Liver (tissue), 3 donors: Measurements from ENCODE around the gene CDK17.

Source experiments
- CTCF ChIP-seq: fragments of 150-350 bp; IDR thresholded peaks from 2 replicates; pipeline ENCODE4 v1.5.1; 2017; ENCODE audit warnings: improper control_type of control experiment, low read depth, low read length; ENCODE audit not compliant: missing input control
- EGR1 ChIP-seq, 2 donors: IDR thresholded peaks; 2 replicates each; pipeline ENCODE4 v1.6.1; 2016 to 2018; ENCODE audit warnings: antibody characterized with exemption in 2 of 2, low read depth in 2 of 2
- GABPA ChIP-seq, 2 donors: IDR thresholded peaks in 1 of 2; conservative IDR thresholded peaks in 1 of 2; 2 replicates each; pipeline ENCODE4 v1.6.1; 2016; ENCODE audit warnings: antibody characterized with exemption in 2 of 2, mild to moderate bottlenecking in 1 of 2, moderate library complexity in 1 of 2
- RAD21 ChIP-seq, 2 donors: IDR thresholded peaks; 2 replicates each; pipeline ENCODE4 v1.6.1; 2016; ENCODE audit warnings: antibody characterized with exemption in 2 of 2, mild to moderate bottlenecking in 2 of 2
- REST ChIP-seq: IDR thresholded peaks from 2 replicates; pipeline ENCODE4 v1.6.1; 2016; ENCODE audit warnings: antibody characterized with exemption, mild to moderate bottlenecking
- RXRA ChIP-seq, 2 donors: IDR thresholded peaks; 2 replicates each; pipeline ENCODE4 v1.6.1; 2017 to 2018; ENCODE audit warnings: antibody characterized with exemption in 2 of 2, mild to moderate bottlenecking in 1 of 2
- SP1 ChIP-seq: IDR thresholded peaks from 2 replicates; pipeline ENCODE4 v1.6.1; 2018; ENCODE audit warnings: antibody characterized with exemption, mild to moderate bottlenecking
- YY1 ChIP-seq: IDR thresholded peaks from 2 replicates; pipeline ENCODE4 v1.6.1; 2016; ENCODE audit warnings: antibody characterized with exemption, mild to moderate bottlenecking
- TF ChIP-seq, protein P1 (sequence below): IDR thresholded peaks from 2 replicates; pipeline ENCODE4 v1.6.1; 2016; ENCODE audit warnings: antibody characterized with exemption
- TF ChIP-seq, protein P2 (sequence below): IDR thresholded peaks from 2 replicates; pipeline ENCODE4 v1.6.1; 2016; ENCODE audit warnings: antibody characterized with exemption
- donor health status: healthy.
- donor health status: healthy.

GRCh38 chr12:96233939-96234461 lies 166.2 kb downstream of the CDK17 start:
- TF ChIP-seq CTCF (no peak), YY1 (peak; percentile 25), RAD21 (IDR thresholded peaks at IDR 0.05) (peak; percentile 28 to 46), REST (no peak), RXRA (IDR thresholded peaks at IDR 0.05) (peak in 1 of 2 donors; percentile 56), EGR1 (IDR thresholded peaks at IDR 0.05; ENCODE audit: low read depth in 2 of 2) (no peak), GABPA (IDR thresholded peaks at IDR 0.05 in 1 of 2, conservative IDR thresholded peaks at IDR 0.05 in 1 of 2) (no peak), SP1 (peak; percentile 6)
- TF ChIP-seq, protein P1, sequence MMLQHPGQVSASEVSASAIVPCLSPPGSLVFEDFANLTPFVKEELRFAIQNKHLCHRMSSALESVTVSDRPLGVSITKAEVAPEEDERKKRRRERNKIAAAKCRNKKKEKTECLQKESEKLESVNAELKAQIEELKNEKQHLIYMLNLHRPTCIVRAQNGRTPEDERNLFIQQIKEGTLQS = no peak
- TF ChIP-seq, protein P2, sequence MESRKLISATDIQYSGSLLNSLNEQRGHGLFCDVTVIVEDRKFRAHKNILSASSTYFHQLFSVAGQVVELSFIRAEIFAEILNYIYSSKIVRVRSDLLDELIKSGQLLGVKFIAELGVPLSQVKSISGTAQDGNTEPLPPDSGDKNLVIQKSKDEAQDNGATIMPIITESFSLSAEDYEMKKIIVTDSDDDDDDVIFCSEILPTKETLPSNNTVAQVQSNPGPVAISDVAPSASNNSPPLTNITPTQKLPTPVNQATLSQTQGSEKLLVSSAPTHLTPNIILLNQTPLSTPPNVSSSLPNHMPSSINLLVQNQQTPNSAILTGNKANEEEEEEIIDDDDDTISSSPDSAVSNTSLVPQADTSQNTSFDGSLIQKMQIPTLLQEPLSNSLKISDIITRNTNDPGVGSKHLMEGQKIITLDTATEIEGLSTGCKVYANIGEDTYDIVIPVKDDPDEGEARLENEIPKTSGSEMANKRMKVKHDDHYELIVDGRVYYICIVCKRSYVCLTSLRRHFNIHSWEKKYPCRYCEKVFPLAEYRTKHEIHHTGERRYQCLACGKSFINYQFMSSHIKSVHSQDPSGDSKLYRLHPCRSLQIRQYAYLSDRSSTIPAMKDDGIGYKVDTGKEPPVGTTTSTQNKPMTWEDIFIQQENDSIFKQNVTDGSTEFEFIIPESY = no peak
